Measurements from ENCODE around the gene GPR152.
"Not testable (repeated sequence)": the region's sequence is repeated elsewhere in the genome, so short reads cannot be mapped to it uniquely, and the experiment has no call there.

The GPR152 gene

DNA sequence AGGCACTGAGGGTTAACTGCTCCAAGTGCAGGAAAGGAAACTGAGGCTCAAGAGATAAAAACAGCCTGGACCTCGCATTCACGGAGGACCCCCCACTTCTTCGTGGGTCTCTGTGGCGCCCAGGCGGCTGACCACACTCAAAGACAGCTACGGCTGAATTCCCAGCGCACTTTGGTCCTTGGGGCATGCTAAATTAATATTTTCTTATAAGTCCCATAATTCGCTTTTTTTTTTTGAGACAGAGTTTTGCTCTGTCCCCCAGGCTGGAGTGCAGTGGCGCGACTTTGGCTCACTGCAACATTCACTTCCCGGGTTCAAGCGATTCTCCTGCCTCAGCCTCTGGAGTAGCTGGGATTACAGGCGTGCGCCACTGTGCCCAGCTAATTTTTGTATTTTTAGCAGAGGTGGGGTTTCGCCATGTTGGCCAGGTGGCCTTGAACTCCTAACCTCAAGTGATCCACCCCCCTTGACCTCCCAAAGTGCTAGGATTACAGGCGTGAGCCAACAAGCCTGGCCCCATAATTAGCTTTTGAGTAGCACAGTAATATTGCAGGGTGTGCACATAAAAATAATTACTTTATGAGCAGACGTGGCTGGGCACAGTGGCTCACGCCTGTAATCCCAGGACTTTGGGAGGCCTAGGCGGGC lies 50.2 kb downstream of the GPR152 start:
- in situ Hi-C loops (cut with MboI; ENCODE audit: low pct_unique_long_range_greater_than_20kb, low sequenced_read_pairs); DNase-seq: not testable (repeated sequence)

DNA sequence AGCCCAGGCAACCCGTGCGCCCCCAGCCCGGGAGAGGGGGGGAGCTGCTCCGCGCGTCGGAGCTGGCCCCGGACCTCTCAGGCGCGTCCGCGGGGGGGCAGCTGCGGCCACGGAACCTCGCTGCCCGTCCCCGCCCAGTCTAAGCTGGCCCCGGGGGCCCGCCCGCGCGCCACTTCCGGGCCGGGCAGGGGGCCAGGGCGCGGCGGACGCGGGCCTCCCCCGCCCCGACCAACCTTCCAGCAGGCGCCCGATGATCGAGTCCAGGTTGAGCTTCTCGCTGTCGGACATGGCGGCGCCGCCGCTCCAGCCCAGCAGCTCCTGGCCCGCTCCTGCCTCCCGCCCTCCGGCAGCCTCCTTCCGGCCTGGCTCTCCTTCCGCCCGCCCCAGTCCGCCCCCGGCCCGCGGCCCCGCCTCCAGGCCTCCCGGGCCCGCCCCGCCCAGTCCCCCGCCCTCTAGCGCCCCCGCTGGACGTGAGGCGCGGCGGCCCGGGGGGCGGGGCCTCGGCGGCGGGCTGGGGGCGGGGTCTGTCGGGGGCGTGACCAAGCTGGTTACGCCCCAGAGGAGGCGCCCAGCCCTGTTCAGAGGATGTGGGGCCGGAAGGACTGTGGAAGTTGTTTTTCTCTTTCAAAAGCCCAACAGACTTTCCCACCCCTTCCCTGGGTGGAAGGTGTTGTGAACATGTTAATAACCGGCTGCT lies 50.9 kb downstream of the GPR152 start, which contains the start of gene PPP1CA:
TSS of gene PPP1CA (minus strand) at position 364 of the 697 bp plus-strand sequence. CDS start at position 288, 76 bp downstream.
- DNase-seq = peak; percentile 83
- in situ Hi-C loops (cut with MboI; ENCODE audit: low pct_unique_long_range_greater_than_20kb, low sequenced_read_pairs) = no loop called here
